ENCODE data around the gene TFAM. TPM values are rescaled to one million over a fixed set of nuclear protein-coding genes. Genes with fewer than 3 reads are reported as not detected.

TFAM gene
- total RNA-seq, 4 donors from 2014 or later = 9.2 to 21.7 (median 15.0) TPM

DNA sequence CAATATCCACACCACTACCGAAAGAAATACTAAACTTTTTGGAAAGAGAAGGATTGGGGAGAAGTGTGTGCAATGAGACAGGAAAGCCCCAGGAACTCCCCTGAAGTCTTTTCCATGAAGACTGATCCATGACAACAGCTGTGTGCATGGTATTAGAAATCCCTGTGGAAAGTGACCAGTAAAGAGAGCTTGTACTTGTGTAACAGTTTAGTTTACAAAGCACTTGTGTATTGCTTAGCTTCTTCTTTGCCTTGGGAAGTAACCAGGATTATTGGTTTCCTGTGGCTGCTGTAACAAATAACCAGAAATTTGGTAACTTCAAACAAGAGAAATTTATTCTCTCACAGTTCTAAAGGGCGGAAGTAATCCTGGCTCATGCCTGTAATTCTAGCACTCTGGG is 18.8 kb downstream of the TFAM start:
- in situ Hi-C loops (cut with MboI; ENCODE audit: low sequenced_read_pairs in 4 of 4) (loop anchor here in 1 of 4 donors (25.0 kb wide), 1 partner anchor 242 kb away; no protein-coding TSS in a partner anchor), intact Hi-C loops (cut with DNase I; ENCODE audit: low total_unique reads) (no loop called here)
- ATAC-seq = no peak
- H3K9me3 ChIP-seq = no peaks in the 10 kb centered on the region
- no peak for DNase-seq
- no peaks in the 10 kb centered on the region for H3K4me1 ChIP-seq
- H3K27ac ChIP-seq = no peak overlapping the region
- TF ChIP-seq POLR2A (IDR thresholded peaks at IDR 0.05) = no peak
- TF ChIP-seq, protein P1, sequence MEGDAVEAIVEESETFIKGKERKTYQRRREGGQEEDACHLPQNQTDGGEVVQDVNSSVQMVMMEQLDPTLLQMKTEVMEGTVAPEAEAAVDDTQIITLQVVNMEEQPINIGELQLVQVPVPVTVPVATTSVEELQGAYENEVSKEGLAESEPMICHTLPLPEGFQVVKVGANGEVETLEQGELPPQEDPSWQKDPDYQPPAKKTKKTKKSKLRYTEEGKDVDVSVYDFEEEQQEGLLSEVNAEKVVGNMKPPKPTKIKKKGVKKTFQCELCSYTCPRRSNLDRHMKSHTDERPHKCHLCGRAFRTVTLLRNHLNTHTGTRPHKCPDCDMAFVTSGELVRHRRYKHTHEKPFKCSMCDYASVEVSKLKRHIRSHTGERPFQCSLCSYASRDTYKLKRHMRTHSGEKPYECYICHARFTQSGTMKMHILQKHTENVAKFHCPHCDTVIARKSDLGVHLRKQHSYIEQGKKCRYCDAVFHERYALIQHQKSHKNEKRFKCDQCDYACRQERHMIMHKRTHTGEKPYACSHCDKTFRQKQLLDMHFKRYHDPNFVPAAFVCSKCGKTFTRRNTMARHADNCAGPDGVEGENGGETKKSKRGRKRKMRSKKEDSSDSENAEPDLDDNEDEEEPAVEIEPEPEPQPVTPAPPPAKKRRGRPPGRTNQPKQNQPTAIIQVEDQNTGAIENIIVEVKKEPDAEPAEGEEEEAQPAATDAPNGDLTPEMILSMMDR (IDR thresholded peaks at IDR 0.05 in 4 of 5, conservative IDR thresholded peaks at IDR 0.05 in 1 of 5) = no peak
- H3K27me3 ChIP-seq = no peaks in the 10 kb centered on the region
- no peak overlapping the region for H3K4me3 ChIP-seq
- H3K36me3 ChIP-seq = no peaks in the 10 kb centered on the region

DNA sequence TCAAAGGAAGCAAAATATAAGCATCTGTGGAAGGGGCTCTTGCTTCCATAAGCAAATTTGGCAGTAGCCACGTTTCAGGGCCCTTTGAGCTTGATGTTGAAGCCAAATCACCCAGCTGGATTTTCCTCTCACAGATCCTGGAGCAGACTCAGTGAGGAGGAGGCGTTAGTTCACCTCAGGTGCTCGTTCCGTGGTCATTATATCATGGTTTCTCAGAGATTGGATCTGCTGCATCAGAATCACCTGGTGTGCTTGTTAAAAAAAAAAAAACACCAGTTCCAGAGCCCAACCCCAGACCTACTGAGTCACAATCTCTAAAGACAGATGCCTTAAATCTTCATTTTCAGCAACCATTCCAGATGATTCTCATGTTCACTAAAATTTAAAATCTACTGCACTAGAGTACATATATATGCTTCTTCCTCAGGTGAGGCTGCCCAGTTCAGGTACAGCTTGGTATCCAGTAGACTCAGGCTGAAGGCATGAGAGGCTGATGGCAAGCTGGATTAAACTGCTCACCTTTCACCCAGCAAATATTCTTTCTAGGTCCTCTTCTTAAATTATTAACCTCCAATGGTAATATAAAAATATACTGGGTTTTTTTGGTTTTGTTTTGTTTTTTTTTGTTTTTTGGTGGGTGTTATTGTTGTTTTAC is 24.9 kb downstream of the TFAM start:
- Histone ChIP-seq H3K27me3 (no peaks in the 10 kb centered on the region), H3K27ac (no peak overlapping the region), H3K4me3 (no peak overlapping the region), H3K36me3 (no peaks in the 10 kb centered on the region), H3K4me1 (no peaks in the 10 kb centered on the region), H3K9me3 (no peaks in the 10 kb centered on the region)
- ATAC-seq = no peak
- no peak for DNase-seq
- intact Hi-C loops (cut with DNase I; ENCODE audit: low total_unique reads) (loop anchor here (10.0 kb wide), 1 partner anchor 105 kb away; the partner anchor contains the start of gene BICC1), in situ Hi-C loops (cut with MboI; ENCODE audit: low sequenced_read_pairs in 4 of 4) (loop anchor here in 1 of 4 donors (25.0 kb wide), 1 partner anchor 248 kb away; no protein-coding TSS in a partner anchor)
- no peak for TF ChIP-seq POLR2A (IDR thresholded peaks at IDR 0.05)
- TF ChIP-seq, protein P1 (IDR thresholded peaks at IDR 0.05 in 4 of 5, conservative IDR thresholded peaks at IDR 0.05 in 1 of 5) = no peak

DNA sequence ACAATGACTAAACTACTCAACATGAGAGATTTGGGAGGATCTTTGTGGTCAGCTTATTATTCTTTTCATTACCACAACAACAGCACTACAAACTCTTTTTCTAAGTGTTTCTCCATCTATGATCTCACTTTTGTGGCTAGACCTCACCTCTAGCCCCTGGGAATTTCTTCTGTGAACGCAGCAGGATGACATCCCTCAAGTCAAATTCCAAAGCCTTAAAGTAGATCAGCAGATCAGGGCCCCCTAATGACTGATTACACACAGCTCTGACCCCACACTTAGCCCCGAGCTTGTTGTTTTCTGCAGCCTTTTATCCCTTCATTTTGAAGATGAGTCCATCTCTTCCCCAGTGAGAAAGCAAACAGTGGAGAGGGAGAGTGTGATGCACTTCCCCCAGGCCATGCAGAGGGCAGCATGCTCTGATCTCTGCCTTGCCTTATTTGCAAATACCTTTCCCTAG is 27.3 kb downstream of the TFAM start:
- no peaks in the 10 kb centered on the region for H3K9me3 ChIP-seq
- H3K36me3 ChIP-seq = no peaks in the 10 kb centered on the region
- H3K4me3 ChIP-seq = no peak overlapping the region
- no peaks in the 10 kb centered on the region for H3K27me3 ChIP-seq
- TF ChIP-seq, protein P1 (IDR thresholded peaks at IDR 0.05 in 4 of 5, conservative IDR thresholded peaks at IDR 0.05 in 1 of 5) = no peak
- no peak for TF ChIP-seq POLR2A (IDR thresholded peaks at IDR 0.05)
- no peak overlapping the region for H3K27ac ChIP-seq
- no peaks in the 10 kb centered on the region for H3K4me1 ChIP-seq
- no peak for ATAC-seq
- intact Hi-C loops (cut with DNase I; ENCODE audit: low total_unique reads) (loop anchor here (10.0 kb wide), 1 partner anchor 102 kb away; the partner anchor contains the start of gene BICC1), in situ Hi-C loops (cut with MboI; ENCODE audit: low sequenced_read_pairs in 4 of 4) (loop anchor here in 1 of 4 donors (25.0 kb wide), 1 partner anchor 250 kb away; no protein-coding TSS in a partner anchor)
- no peak for DNase-seq

DNA sequence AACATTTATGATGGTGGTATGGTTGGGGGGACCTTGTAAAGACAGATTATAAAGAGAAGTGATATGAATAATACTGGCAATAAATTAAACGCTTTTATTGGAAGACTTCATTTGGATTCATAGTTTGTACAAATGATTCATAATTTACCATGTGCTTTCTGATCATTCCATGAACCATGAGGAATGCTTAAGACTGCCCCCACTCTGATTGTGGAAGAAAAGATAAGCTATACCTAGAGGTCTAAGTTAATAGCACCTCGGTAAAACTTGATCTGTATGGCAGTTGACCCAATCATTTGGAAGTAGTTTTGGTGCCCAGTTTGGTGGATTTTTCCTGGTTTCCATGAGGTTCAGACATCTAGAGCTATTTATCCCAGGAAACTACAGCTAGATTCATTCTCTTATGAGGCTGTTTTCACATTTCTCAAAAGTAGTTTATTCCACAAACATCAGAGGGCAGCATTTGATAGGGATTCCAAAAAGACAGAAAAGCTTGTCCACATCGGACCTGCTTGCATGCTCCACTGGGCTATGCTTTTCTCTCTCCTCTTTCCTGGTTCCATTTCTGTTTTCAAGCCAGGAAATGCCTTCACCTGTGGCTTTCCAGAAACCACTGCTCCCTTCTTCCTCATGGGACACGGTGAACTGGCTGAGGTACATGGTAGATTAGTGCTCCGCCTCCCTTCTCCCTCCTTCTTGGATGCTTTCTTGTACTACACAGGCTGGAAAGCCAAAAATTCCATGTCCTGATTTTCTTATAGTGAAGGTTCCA is 29.2 kb downstream of the TFAM start:
- DNase-seq (no peak), ATAC-seq (peak; percentile 53 to 74)
- in situ Hi-C loops (cut with MboI; ENCODE audit: low sequenced_read_pairs in 4 of 4) (loop anchor here in 1 of 4 donors (25.0 kb wide), 1 partner anchor 252 kb away; no protein-coding TSS in a partner anchor), intact Hi-C loops (cut with DNase I; ENCODE audit: low total_unique reads) (loop anchor here (10.0 kb wide), 1 partner anchor 100 kb away; the partner anchor contains the start of gene BICC1)
- Histone ChIP-seq H3K9me3 (no peaks in the 10 kb centered on the region), H3K4me3 (no peak overlapping the region), H3K4me1 (no peaks in the 10 kb centered on the region), H3K27ac (no peak overlapping the region), H3K27me3 (no peaks in the 10 kb centered on the region), H3K36me3 (no peaks in the 10 kb centered on the region)
- TF ChIP-seq, protein P1 (IDR thresholded peaks at IDR 0.05 in 4 of 5, conservative IDR thresholded peaks at IDR 0.05 in 1 of 5) = peak in 3 of 5 experiments; percentile 16 to 21 (median 18)
- no peak for TF ChIP-seq POLR2A (IDR thresholded peaks at IDR 0.05)
